ENCODE data around the gene NUB1. TPM values are rescaled to one million over a fixed set of nuclear protein-coding genes. Genes with fewer than 3 reads are reported as not detected.

Gene NUB1
- polyA plus RNA-seq, 3 donors: 80.3 to 97.9 (median 86.6) TPM

- DNase-seq (ENCODE audit: low read depth in 3 of 3, low spot score in 2 of 3): no peak
Observed at GRCh38 chr7:151399906-151400305, 58.3 kb downstream of the NUB1 start.

GRCh38 chr7:151400626-151401315 lies 59.2 kb downstream of the NUB1 start:
- DNase-seq (ENCODE audit: low read depth in 3 of 3, low spot score in 2 of 3): no peak

GRCh38 chr7:151402029-151402835 lies 60.6 kb downstream of the NUB1 start:
- DNase-seq (ENCODE audit: low read depth in 3 of 3, low spot score in 2 of 3): no peak

GRCh38 chr7:151403764-151404163 lies 62.2 kb downstream of the NUB1 start:
- DNase-seq (ENCODE audit: low read depth in 3 of 3, low spot score in 2 of 3): no peak

- no peak for DNase-seq (ENCODE audit: low read depth in 3 of 3, low spot score in 2 of 3)
Observed at GRCh38 chr7:151404216-151405011, 62.8 kb downstream of the NUB1 start.

- no peak for DNase-seq (ENCODE audit: low read depth in 3 of 3, low spot score in 2 of 3)
Observed at GRCh38 chr7:151405056-151405455, 63.4 kb downstream of the NUB1 start.

- no peak for DNase-seq (ENCODE audit: low read depth in 3 of 3, low spot score in 2 of 3)
Observed at GRCh38 chr7:151405588-151405987, 64.0 kb downstream of the NUB1 start.

- no peak for DNase-seq (ENCODE audit: low read depth in 3 of 3, low spot score in 2 of 3)
Observed at GRCh38 chr7:151406051-151406875, 64.7 kb downstream of the NUB1 start.

- no peak for DNase-seq (ENCODE audit: low read depth in 3 of 3, low spot score in 2 of 3)
Observed at GRCh38 chr7:151406886-151407583, 65.4 kb downstream of the NUB1 start.

- DNase-seq (ENCODE audit: low read depth in 3 of 3, low spot score in 2 of 3): no peak
Observed at GRCh38 chr7:151408498-151408838, 66.9 kb downstream of the NUB1 start.

GRCh38 chr7:151408839-151409666 lies 67.4 kb downstream of the NUB1 start:
- no peak for DNase-seq (ENCODE audit: low read depth in 3 of 3, low spot score in 2 of 3)

GRCh38 chr7:151409667-151410404 lies 68.2 kb downstream of the NUB1 start, which contains the start of gene WDR86:
Gene WDR86 (minus strand): TSS chr7:151410038. CDS start chr7:151409589, 449 bp downstream.
- no peak for DNase-seq (ENCODE audit: low read depth in 3 of 3, low spot score in 2 of 3)

- no peak for DNase-seq (ENCODE audit: low read depth in 3 of 3, low spot score in 2 of 3)
Observed at GRCh38 chr7:151410405-151411390, 69.1 kb downstream of the NUB1 start.

GRCh38 chr7:151411551-151411950 lies 69.9 kb downstream of the NUB1 start:
- no peak for DNase-seq (ENCODE audit: low read depth in 3 of 3, low spot score in 2 of 3)

GRCh38 chr7:151412318-151412717 lies 70.7 kb downstream of the NUB1 start:
- no peak for DNase-seq (ENCODE audit: low read depth in 3 of 3, low spot score in 2 of 3)

GRCh38 chr7:151413241-151413640 lies 71.6 kb downstream of the NUB1 start:
- DNase-seq (ENCODE audit: low read depth in 3 of 3, low spot score in 2 of 3): no peak

Measured in right renal cortex interstitium (tissue), 3 donors.